GM19240 (cell line): ENCODE results near the gene HORMAD2.

ENCODE experiments used
- DNase-seq: peaks from one replicate; pipeline ENCODE4 v3.0.0; 2011; ENCODE audit warnings: low spot score; ENCODE audit not compliant: insufficient read length

HORMAD2 gene

GRCh38 chr22:30225220-30225927, 145.1 kb downstream of the HORMAD2 start:
- DNase-seq: no peak

- DNase-seq: no peak
Measured at GRCh38 chr22:30226192-30226832, 146.0 kb downstream of the HORMAD2 start.
